Aorta (tissue), 5 donors: ENCODE data around the gene IMPDH2. TPM values are rescaled to one million over a fixed set of nuclear protein-coding genes. Genes with fewer than 3 reads are reported as not detected.

ENCODE experiments used
- ATAC-seq: fragments of 200-7000 bp; cut with Tn5 transposase; one replicate; pipeline ENCODE4 v1.9.1; 2022; ENCODE audit warnings: moderate library complexity; ENCODE audit not compliant: low FRiP score
- DNase-seq, 2 donors: peaks; one replicate each; pipeline ENCODE4 v3.0.0-alpha.2; 2020
- H3K27ac ChIP-seq, 2 donors: one replicate each; pipeline ENCODE4 v1.5.1; 2013; ENCODE audit warnings: low read length in 2 of 2, mild to moderate bottlenecking in 2 of 2, moderate library complexity in 2 of 2, control low read depth in 1 of 2, inconsistent platforms in 1 of 2, low read depth in 1 of 2
- H3K27me3 ChIP-seq, 2 donors: one replicate each; pipeline ENCODE4 v1.6.1; 2013; ENCODE audit warnings: control low read depth in 1 of 2, low read length in 1 of 2, mild to moderate bottlenecking in 1 of 2, moderate library complexity in 1 of 2; ENCODE audit not compliant: insufficient read depth in 2 of 2, control insufficient read depth in 1 of 2
- H3K36me3 ChIP-seq, 2 donors: one replicate each; pipeline ENCODE4 v1.6.1; 2013; ENCODE audit warnings: control low read depth in 1 of 2, low read length in 1 of 2, mild to moderate bottlenecking in 1 of 2; ENCODE audit not compliant: insufficient read depth in 2 of 2, control insufficient read depth in 1 of 2
- H3K4me1 ChIP-seq, 2 donors: one replicate each; pipeline ENCODE4 v1.6.1; 2013; ENCODE audit warnings: low read length in 2 of 2, control low read depth in 1 of 2, mild to moderate bottlenecking in 1 of 2, moderate library complexity in 1 of 2; ENCODE audit not compliant: insufficient read depth in 2 of 2, control insufficient read depth in 1 of 2
- H3K4me3 ChIP-seq, 2 donors: one replicate each; pipeline ENCODE4 v1.5.1; 2013; ENCODE audit warnings: low read length in 2 of 2, control low read depth in 1 of 2, mild to moderate bottlenecking in 1 of 2
- H3K9me3 ChIP-seq: one replicate; pipeline ENCODE4 v1.6.1; 2013; ENCODE audit warnings: mild to moderate bottlenecking, low read length; ENCODE audit not compliant: control insufficient read depth
- WGBS, 2 donors: extraction: QIAGEN DNeasy Blood & Tissue Kit; methylation state at CpG; one replicate each; pipeline ENCODE4 v1.1.7; 2013; 5-methylcytosine and 5-hydroxymethylcytosine counted together
- intact Hi-C, 2 donors: fragments of 100-400 bp; cut with DNase I; formaldehyde crosslinking; loops; one replicate each; pipeline versions ENCODE4 v1.14.2 to v1.15.0; 2022
- polyA plus RNA-seq, 2 donors: library from polyadenylated mRNA; stranded (reverse); fragments of 200-250 nt; gene quantifications; one replicate each; pipeline ENCODE4 v1.2.3, GENCODE V29; 2013
- total RNA-seq, 2 donors: library from RNA; stranded (reverse); fragmentation: NEBNext Ultra II Directional; extraction: Animal tissue kit (Norgen Biotek cat#: 25700); gene quantifications; one replicate each; pipeline ENCODE4 v1.2.1, GENCODE V29; 2021
- donor health status: healthy with polysubstance abuse.
- donor health status: Bipolar disorder and iron deficiency.
- donor health status: DM: no; HTN: no; CAD: no.
- donor health status: DM: no; HTN: no; CAD: no.
- donor health status: DM: yes; HTN: yes; CAD: no.

Gene IMPDH2
- total and polyA plus RNA-seq, 4 donors = 47.6 to 111 (median 93.0) TPM

DNA sequence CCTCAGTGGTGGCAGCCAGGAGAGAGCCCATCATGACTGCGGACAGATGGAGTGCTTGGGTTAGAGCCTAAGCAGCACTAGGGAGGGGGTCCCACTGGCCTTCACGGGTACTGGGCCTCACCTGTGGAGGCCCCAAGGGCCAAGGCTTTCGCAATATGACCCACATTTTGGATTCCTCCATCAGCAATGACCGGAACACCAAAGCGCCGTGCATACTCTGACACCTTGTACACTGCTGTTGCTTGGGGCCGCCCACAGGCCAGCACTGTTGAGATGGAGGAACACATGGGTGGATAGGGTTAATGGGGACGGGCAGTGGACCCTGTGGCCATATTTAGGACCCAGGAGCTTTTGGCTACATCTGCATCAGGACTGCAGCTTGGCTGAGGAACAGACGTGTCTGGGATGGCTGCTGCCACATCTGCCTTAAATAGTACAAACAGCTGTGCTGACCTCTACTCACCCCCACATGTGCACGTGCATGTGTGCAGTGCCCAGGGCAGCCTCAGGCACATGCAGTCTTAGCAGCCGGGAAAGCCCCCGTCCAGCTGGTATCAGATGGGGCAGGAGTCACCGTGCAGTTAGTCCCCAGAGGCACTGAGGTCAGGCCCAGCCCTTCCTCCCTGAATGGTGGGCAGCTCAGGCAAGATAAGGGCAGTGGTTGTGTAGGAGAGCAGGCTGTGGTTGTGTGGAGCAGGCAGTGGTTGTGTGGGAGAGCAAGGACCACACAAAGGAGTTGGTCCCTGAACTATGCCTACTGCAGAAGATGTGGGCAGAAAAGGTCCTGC lies 4.0 kb downstream of the IMPDH2 start:
- Histone ChIP-seq H3K27me3 (peaks cover 0 to 3% of the 10 kb centered on the region in 2 donors), H3K36me3 (peaks cover 0 to 5% of the 10 kb centered on the region in 2 donors), H3K4me3 (no peak overlapping the region), H3K27ac (no peak overlapping the region), H3K4me1 (no peaks in the 10 kb centered on the region), H3K9me3 (no peaks in the 10 kb centered on the region)
- intact Hi-C loops = loop anchor here in 1 of 2 donors (5.0 kb wide), 2 partner anchors 33 to 67 kb away; partner anchors contain the start of genes P4HTM and QRICH1
- DNase-seq = peak in 1 of 2 donors; percentile 55
- 58% methylated on average over 13 of the region's 13 CpGs for WGBS, 2 donors
- no peak for ATAC-seq

DNA sequence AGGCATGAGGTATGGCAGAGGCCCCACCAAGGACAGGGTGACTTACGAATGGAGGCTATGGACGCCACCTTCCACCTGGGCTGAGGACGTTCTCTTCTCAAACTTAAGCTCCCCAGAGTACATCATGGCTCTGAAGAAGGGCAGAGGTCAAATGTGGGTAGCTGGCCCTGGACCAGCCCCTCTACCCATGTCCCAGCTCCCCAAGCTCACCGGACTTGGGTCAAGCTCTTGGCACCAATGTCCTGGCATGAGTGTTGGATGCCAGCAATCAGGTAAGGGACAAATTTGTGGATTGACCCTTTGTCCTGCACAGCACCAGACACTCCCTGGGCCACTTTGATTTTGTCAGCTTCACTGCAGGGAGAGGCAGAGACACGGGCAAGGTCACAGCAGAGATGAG lies 4.7 kb downstream of the IMPDH2 start:
- H3K4me3 ChIP-seq = no peak overlapping the region
- H3K36me3 ChIP-seq = peaks cover 0 to 5% of the 10 kb centered on the region in 2 donors
- intact Hi-C loops = loop anchor here in 1 of 2 donors (5.0 kb wide), 1 partner anchor 37 kb away; no protein-coding TSS in a partner anchor
- ATAC-seq (no peak), DNase-seq (no peak)
- H3K27me3 ChIP-seq = peaks cover 0 to 3% of the 10 kb centered on the region in 2 donors
- H3K4me1 ChIP-seq = no peaks in the 10 kb centered on the region
- no peak overlapping the region for H3K27ac ChIP-seq
- no peaks in the 10 kb centered on the region for H3K9me3 ChIP-seq
- 71 to 74% methylated on average over 5 of the region's 5 CpGs for WGBS, 2 donors

DNA sequence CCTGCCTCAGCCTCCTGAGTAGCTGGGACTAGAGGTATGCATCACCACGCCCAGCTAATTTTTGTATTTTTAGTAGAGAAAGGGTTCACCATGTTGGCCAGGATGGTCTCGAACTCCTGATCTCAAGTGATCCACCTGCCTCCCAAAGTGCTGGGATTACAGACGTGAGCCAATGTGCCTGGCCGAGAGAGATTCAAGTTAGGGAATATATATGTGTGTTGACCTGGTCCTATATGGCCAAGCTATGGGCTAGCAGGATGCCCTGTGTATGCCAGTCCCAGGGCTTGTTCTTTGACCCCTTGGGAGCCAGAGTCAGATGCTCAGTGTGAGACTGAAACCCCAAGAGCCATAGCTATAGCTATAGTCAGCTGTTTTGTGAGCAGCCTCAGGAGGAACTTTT lies 5.4 kb downstream of the IMPDH2 start:
- Histone ChIP-seq H3K4me1 (no peaks in the 10 kb centered on the region), H3K36me3 (peaks cover 0 to 5% of the 10 kb centered on the region in 2 donors)
- intact Hi-C loops = loop anchor here in 1 of 2 donors (5.0 kb wide), 1 partner anchor 36 kb away; no protein-coding TSS in a partner anchor

GRCh38 chr3:49022688-49023171 lies 6.5 kb downstream of the IMPDH2 start:
- Histone ChIP-seq H3K36me3 (peaks cover 0 to 5% of the 10 kb centered on the region in 2 donors), H3K4me1 (no peaks in the 10 kb centered on the region), H3K27ac (peak overlapping the region in 1 of 2 donors; percentile 97), H3K9me3 (no peaks in the 10 kb centered on the region), H3K4me3 (peak overlapping the region; percentile 83 to 85), H3K27me3 (peaks cover 0 to 1% of the 10 kb centered on the region in 2 donors)
- intact Hi-C loops = loop anchor here in 1 of 2 donors (5.0 kb wide), 1 partner anchor 35 kb away; no protein-coding TSS in a partner anchor
- WGBS, 2 donors = 25 to 29% methylated on average over 11 to 12 of the region's 12 CpGs
- DNase-seq = peak in 1 of 2 donors; percentile 76
- ATAC-seq = no peak

More for the DNA sequence above, 5.4 kb downstream of the IMPDH2 start:
- ATAC-seq (no peak), DNase-seq (peak in 1 of 2 donors; percentile 27)
- Histone ChIP-seq H3K4me3 (no peak overlapping the region), H3K27me3 (peaks cover 0 to 1% of the 10 kb centered on the region in 2 donors), H3K9me3 (no peaks in the 10 kb centered on the region), H3K27ac (no peak overlapping the region)
- WGBS, 2 donors = 82 to 88% methylated on average over 4 of the region's 4 CpGs

DNA sequence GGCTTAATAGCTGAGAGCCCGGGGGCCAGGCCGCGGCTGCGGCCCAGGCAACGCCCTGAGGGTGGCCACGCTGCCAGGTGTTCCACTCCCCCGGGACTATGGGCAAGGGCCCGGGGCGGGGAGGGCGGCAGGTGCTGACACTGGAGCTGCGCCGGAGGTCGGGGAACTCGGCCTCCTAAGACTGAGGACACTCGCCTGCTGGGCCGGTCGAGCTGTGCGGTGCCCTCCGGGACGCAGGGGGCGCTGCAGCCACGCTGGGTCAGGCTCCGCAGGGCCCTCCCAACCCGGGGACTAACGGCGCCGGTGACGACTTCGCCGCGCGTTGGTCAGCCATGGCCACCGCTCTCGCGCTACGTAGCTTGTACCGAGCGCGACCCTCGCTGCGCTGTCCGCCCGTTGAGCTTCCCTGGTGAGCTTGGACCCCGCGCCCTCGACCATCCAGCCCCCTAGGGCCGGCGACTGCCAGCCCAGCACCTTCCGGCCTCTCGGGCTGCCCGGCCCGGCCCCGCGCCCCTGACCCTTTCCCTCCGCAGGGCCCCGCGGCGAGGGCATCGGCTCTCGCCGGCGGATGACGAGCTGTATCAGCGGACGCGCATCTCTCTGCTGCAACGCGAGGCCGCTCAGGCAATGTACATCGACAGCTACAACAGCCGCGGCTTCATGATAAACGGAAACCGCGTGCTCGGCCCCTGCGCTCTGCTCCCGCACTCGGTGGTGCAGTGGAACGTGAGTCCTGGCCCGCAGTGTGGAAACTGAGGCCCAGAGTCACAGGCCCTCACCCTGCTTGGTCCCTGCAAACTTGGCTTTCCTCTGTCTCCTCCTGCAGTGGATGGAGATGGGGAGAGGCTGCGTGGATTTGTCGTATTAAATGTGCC lies 7.1 kb downstream of the IMPDH2 start, which contains the start of gene NDUFAF3:
TSS of gene NDUFAF3 (plus strand) at position 309 of the 875 bp plus-strand sequence. CDS start at position 333, 24 bp downstream.
- Histone ChIP-seq H3K36me3 (peaks cover 0 to 5% of the 10 kb centered on the region in 2 donors), H3K4me3 (peak within 1 kb of the TSS; percentile 85 to 88), H3K9me3 (no peaks in the 10 kb centered on the region), H3K27ac (peak within 1 kb of the TSS; percentile 94 to 97), H3K27me3 (peaks cover 0 to 1% of the 10 kb centered on the region in 2 donors), H3K4me1 (no peaks in the 10 kb centered on the region)
- DNase-seq (peak; percentile 96 to 98), ATAC-seq (peak; percentile 94)
- 0 to 1% methylated on average over 83 of the region's 83 CpGs for WGBS, 2 donors
- intact Hi-C loops = loop anchor here in 1 of 2 donors (5.0 kb wide), 1 partner anchor 35 kb away; no protein-coding TSS in a partner anchor

- Histone ChIP-seq H3K36me3 (peaks cover 0 to 5% of the 10 kb centered on the region in 2 donors), H3K9me3 (no peaks in the 10 kb centered on the region), H3K4me1 (no peaks in the 10 kb centered on the region), H3K27me3 (peaks cover 0 to 1% of the 10 kb centered on the region in 2 donors), H3K27ac (peak overlapping the region; percentile 89 to 97), H3K4me3 (peak overlapping the region; percentile 85 to 88)
- ATAC-seq (peak; percentile 94), DNase-seq (peak; percentile 100)
- WGBS, 2 donors = 0% methylated on average over 56 to 60 of the region's 60 CpGs
- intact Hi-C loops = loop anchor here in 1 of 2 donors (5.0 kb wide), 1 partner anchor 34 kb away; no protein-coding TSS in a partner anchor
Measured at GRCh38 chr3:49021213-49021812, 7.9 kb downstream of the IMPDH2 start.

DNA sequence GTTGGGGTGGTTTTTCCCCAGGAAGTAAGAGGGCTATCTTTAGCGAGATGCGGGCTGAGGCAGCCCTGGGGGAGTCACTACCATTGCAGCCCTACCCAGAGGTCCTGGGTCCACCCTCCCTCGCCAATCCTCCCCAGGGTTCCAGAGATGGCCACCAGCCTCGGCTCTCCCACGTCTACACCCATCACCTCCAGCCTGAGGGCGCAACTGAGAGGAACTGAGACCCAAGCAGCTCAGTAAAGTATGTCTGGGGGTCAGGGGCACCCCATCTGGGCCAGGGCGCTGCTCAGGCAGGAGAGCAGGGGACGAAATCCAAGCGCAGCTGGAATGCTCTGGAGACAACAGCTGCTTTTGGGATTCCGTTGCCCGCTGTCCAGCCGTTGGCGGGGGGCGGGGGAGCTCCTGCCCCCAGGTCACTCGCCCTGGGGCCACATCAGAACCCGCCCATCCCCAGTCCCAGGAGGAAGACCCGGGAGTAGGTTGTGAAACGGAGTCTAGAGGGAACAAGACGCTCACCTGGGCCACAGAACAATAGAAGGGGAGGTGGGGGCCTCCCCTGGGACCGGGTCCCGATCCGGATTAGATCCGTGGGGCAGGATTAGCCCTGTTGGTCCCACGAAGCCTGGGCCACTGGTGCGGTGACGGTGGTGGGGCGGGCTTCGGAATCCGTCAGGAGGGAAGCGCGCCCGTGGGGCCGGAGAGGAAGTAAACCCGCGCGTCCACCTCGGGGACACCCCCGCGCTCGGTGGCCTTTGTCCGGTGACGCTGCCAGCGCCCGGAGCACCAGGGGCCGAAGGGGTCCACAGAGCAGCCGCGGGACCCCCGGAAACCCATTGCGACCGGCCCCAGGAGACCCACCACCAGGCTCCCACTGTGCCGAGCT lies 8.6 kb downstream of the IMPDH2 start:
- H3K9me3 ChIP-seq = no peaks in the 10 kb centered on the region
- ATAC-seq (peak; percentile 24), DNase-seq (peak; percentile 81 to 88)
- H3K4me3 ChIP-seq = peak overlapping the region; percentile 12 to 48
- no peaks in the 10 kb centered on the region for H3K4me1 ChIP-seq
- peaks cover 0 to 5% of the 10 kb centered on the region in 2 donors for H3K36me3 ChIP-seq
- intact Hi-C loops = loop anchor here in 1 of 2 donors (5.0 kb wide), 1 partner anchor 33 kb away; no protein-coding TSS in a partner anchor
- 1% methylated on average over 49 to 51 of the region's 51 CpGs for WGBS, 2 donors
- H3K27ac ChIP-seq = peak overlapping the region; percentile 38 to 69
- peaks cover 0 to 1% of the 10 kb centered on the region in 2 donors for H3K27me3 ChIP-seq
